Suprapubic skin (tissue), 4 donors: ENCODE results near the gene GPC5. TPM values are rescaled to one million over a fixed set of nuclear protein-coding genes. Genes with fewer than 3 reads are reported as not detected.

Experiments used
- DNase-seq, 2 donors: peaks; one replicate each; pipeline ENCODE4 v3.0.0-alpha.2; 2019; ENCODE audit warnings: low spot score in 2 of 2
- H3K27ac ChIP-seq: fragments of 200-600 bp; sonication (generic); one replicate; pipeline ENCODE4 v1.5.1; 2019
- H3K27me3 ChIP-seq: fragments of 200-600 bp; sonication (generic); one replicate; pipeline ENCODE4 v1.5.1; 2019
- H3K36me3 ChIP-seq: fragments of 200-600 bp; sonication (generic); one replicate; pipeline ENCODE4 v1.5.1; 2019
- H3K4me1 ChIP-seq: fragments of 200-600 bp; sonication (generic); one replicate; pipeline ENCODE4 v1.5.1; 2019
- H3K4me3 ChIP-seq: fragments of 200-600 bp; sonication (generic); one replicate; pipeline ENCODE4 v1.5.1; 2019; ENCODE audit warnings: mild to moderate bottlenecking
- H3K9me3 ChIP-seq: fragments of 200-600 bp; sonication (generic); one replicate; pipeline ENCODE4 v1.5.1; 2019
- CTCF ChIP-seq, 2 donors: fragments of 200-600 bp in 1 of 2; fragments of 450-650 bp in 1 of 2; sonication (generic) in 1 of 2; IDR thresholded peaks; one replicate each; pipeline ENCODE4 v1.5.1; 2016 to 2019; ENCODE audit warnings: antibody characterized with exemption in 2 of 2, mild to moderate bottlenecking in 1 of 2, moderate library complexity in 1 of 2
- EP300 ChIP-seq: sonication (generic); formaldehyde crosslinking; IDR thresholded peaks from one replicate; pipeline ENCODE4 v1.6.1; 2017; ENCODE audit warnings: antibody characterized with exemption
- POLR2A ChIP-seq, 2 donors: fragments of 450-650 bp; IDR thresholded peaks; one replicate each; pipeline ENCODE4 v1.6.1; 2017; ENCODE audit warnings: antibody characterized with exemption in 2 of 2, mild to moderate bottlenecking in 2 of 2, moderate library complexity in 2 of 2
- POLR2AphosphoS5 ChIP-seq, 3 donors: sonication (generic); formaldehyde crosslinking; IDR thresholded peaks; one replicate each; pipeline ENCODE4 v1.6.1; 2017; ENCODE audit warnings: antibody characterized with exemption in 3 of 3
- WGBS: methylation state at CpG from one replicate; pipeline ENCODE4 v1.1.5; 2018; 5-methylcytosine and 5-hydroxymethylcytosine counted together
- total RNA-seq, 4 donors: library from RNA; depleted of rRNA; stranded (reverse); fragments of >200 nt; gene quantifications; one replicate each; pipeline ENCODE4 v1.1.0, GENCODE V29; 2016

Gene GPC5
- total RNA-seq, 4 donors from 2014 or later, result 0.55 TPM; not detected in 3

- Histone ChIP-seq H3K27me3 (no peaks in the 10 kb centered on the region), H3K4me3 (no peak overlapping the region), H3K9me3 (no peaks in the 10 kb centered on the region), H3K4me1 (no peaks in the 10 kb centered on the region), H3K36me3 (peaks cover 24% of the 10 kb centered on the region), H3K27ac (no peak overlapping the region)
- no peak for DNase-seq
- WGBS, result 61% methylated on average over 7 of the region's 7 CpGs
- no peak for TF ChIP-seq EP300
- TF ChIP-seq POLR2A (IDR thresholded peaks at IDR 0.05), result no peak
- no peak for TF ChIP-seq CTCF (IDR thresholded peaks at IDR 0.05)
- no peak for TF ChIP-seq POLR2AphosphoS5 (IDR thresholded peaks at IDR 0.05)
These were observed 40.6 kb upstream of the GPC5 start for GRCh38 chr13:91357613-91358386.

GRCh38 chr13:91358387-91358782, 40.0 kb upstream of the GPC5 start:
- Histone ChIP-seq H3K36me3 (peaks cover 24% of the 10 kb centered on the region), H3K27ac (no peak overlapping the region), H3K4me3 (no peak overlapping the region), H3K9me3 (no peaks in the 10 kb centered on the region), H3K27me3 (no peaks in the 10 kb centered on the region), H3K4me1 (no peaks in the 10 kb centered on the region)
- no peak for TF ChIP-seq CTCF (IDR thresholded peaks at IDR 0.05)
- TF ChIP-seq POLR2A (IDR thresholded peaks at IDR 0.05), result no peak
- no peak for DNase-seq
- WGBS, result 56% methylated on average over 2 of the region's 2 CpGs

GRCh38 chr13:91359111-91359510, 39.3 kb upstream of the GPC5 start:
- H3K4me1 ChIP-seq, result no peaks in the 10 kb centered on the region
- 91% methylated on average over 4 of the region's 4 CpGs for WGBS

GRCh38 chr13:91359631-91360030, 38.8 kb upstream of the GPC5 start:
- no peaks in the 10 kb centered on the region for H3K27me3 ChIP-seq
- H3K4me3 ChIP-seq, result no peak overlapping the region
- H3K36me3 ChIP-seq, result peaks cover 11% of the 10 kb centered on the region
- no peaks in the 10 kb centered on the region for H3K9me3 ChIP-seq
- 75% methylated on average over 3 of the region's 3 CpGs for WGBS
- TF ChIP-seq POLR2AphosphoS5 (IDR thresholded peaks at IDR 0.05), result no peak
- no peak for TF ChIP-seq CTCF (IDR thresholded peaks at IDR 0.05)
- no peak for TF ChIP-seq EP300
- TF ChIP-seq POLR2A (IDR thresholded peaks at IDR 0.05), result no peak
- DNase-seq, result no peak
- no peaks in the 10 kb centered on the region for H3K4me1 ChIP-seq
- no peak overlapping the region for H3K27ac ChIP-seq

More at GRCh38 chr13:91359111-91359510, 39.3 kb upstream of the GPC5 start:
- no peak for TF ChIP-seq POLR2A (IDR thresholded peaks at IDR 0.05)
- no peak for TF ChIP-seq POLR2AphosphoS5 (IDR thresholded peaks at IDR 0.05)
- TF ChIP-seq CTCF (IDR thresholded peaks at IDR 0.05), result no peak
- TF ChIP-seq EP300, result no peak
- Histone ChIP-seq H3K9me3 (no peaks in the 10 kb centered on the region), H3K36me3 (peaks cover 16% of the 10 kb centered on the region), H3K27me3 (no peaks in the 10 kb centered on the region), H3K4me3 (no peak overlapping the region), H3K27ac (no peak overlapping the region)
- DNase-seq, result no peak

- DNase-seq, result no peak
- TF ChIP-seq POLR2AphosphoS5 (IDR thresholded peaks at IDR 0.05) (no peak), POLR2A (IDR thresholded peaks at IDR 0.05) (no peak), EP300 (no peak), CTCF (IDR thresholded peaks at IDR 0.05) (no peak)
- H3K27me3 ChIP-seq, result no peaks in the 10 kb centered on the region
- peaks cover 8% of the 10 kb centered on the region for H3K36me3 ChIP-seq
- no peak overlapping the region for H3K4me3 ChIP-seq
- no peaks in the 10 kb centered on the region for H3K9me3 ChIP-seq
- WGBS, result 88% methylated on average over 4 of the region's 4 CpGs
- H3K4me1 ChIP-seq, result no peaks in the 10 kb centered on the region
- H3K27ac ChIP-seq, result no peak overlapping the region
These were observed 38.1 kb upstream of the GPC5 start for GRCh38 chr13:91360246-91360751.
